GM18858 (cell line): ENCODE measurements around the gene KIAA1217.

Source experiments
- ATAC-seq: cut with Tn5 transposase; IDR thresholded peaks from one replicate; pipeline ENCODE4 v1.9.1; 2021; ENCODE audit not compliant: unreplicated experiment

Gene KIAA1217

DNA sequence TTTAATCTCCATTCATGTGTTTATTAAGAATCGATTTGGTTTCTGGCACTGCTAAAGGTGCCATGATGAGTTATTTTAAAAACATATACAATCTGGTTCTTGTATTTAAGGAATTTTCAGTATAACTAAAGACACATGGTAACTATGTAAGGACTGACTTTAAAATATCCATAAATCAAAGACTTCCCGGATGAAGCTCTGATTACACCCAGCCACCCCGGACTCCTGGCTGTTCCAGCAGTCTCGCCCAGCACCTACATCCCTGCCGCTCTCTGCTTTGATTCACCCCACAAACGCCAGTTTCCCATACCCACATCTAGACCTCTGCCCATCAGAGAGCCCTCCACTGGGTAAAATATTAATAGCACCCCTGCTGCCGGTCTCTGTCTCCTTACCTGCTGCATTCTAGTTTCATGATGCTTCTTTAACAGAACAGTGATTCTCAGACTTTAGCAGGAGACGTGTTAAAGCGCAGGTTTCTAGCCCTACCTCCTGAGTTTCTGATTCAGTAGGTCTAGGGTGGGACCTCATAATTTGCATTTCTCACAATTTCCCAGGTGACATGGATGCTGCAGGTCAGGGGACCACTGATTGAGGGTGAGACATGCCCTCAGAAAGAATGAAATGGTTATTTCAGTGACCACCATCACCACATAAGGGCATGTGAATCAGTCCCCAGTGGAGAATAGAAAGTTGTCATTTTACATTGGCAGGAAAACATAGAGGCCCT lies 185.7 kb downstream of the KIAA1217 start:
- ATAC-seq: peak; percentile 86

- ATAC-seq: no peak
Observed at GRCh38 chr10:24396396-24396795, 187.5 kb downstream of the KIAA1217 start.

DNA sequence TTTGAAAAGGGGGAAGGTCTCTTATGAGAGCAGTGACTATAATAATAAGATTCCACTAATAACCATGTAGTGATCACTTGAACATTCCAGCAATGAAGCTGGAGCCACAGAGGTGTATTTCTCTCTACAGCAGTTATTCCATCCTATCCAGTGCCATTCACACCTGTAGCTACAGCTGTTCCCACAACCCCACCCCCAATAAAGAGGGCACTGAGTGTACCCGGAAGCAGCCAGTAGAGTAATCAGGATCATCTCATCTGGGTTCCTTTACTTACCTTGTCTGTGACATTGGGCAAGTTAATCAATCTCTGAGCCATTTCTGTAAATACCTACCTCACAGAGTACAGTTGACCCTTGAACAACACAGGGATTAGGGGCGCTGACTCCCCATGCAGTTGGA lies 188.7 kb downstream of the KIAA1217 start:
- ATAC-seq: no peak

- no peak for ATAC-seq
Observed at GRCh38 chr10:24404567-24404966, 195.6 kb downstream of the KIAA1217 start.

DNA sequence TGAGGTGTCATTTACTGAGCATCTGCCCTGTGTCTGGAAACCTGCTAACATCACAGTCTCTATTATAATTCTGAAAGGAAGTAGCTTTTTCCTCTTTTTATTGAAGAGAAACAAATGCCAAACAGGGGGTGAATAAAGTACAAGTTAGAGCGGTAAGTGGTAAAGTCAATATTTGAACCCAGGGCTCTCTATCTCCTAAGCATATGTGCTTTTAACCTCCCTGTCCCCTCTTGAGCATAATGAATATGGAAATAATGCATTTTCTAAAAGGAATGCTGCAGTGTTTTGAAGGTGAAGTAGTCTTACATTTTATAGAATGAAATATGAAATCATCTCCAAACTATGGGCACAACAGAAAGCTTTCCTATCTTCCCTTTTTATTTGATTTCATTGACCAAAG lies 196.7 kb downstream of the KIAA1217 start:
- no peak for ATAC-seq

DNA sequence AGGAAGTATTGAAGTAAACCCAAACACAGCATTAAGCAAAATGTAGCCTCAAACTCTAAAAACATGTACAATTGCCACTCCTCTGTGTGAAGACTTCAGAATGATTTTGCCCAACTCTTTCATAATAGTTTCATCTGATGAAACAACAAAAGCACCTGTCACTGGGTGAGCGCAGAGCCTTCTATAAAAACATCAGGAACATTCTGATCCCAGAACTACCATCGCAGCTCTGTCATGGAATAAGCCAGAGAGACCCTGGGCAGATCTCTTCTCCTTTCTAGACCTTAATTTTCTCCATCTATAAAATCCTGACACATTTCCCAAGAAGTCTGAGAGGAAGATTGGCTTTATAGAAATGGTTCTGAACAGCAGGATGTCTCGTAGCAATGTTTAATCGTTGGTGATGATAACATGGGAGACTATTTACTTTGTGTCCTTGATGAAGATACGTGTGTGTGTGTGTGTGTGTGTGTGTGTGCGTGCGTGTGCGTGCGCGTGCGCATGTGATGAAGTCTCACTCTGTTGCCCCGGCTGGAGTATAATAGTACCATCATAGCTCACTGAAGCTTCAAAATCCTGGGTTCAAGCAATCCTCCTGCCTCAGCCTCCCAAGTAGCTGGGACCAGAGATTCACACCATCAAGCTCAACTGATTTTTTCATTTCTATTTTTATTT lies 198.0 kb downstream of the KIAA1217 start:
- ATAC-seq: no peak

DNA sequence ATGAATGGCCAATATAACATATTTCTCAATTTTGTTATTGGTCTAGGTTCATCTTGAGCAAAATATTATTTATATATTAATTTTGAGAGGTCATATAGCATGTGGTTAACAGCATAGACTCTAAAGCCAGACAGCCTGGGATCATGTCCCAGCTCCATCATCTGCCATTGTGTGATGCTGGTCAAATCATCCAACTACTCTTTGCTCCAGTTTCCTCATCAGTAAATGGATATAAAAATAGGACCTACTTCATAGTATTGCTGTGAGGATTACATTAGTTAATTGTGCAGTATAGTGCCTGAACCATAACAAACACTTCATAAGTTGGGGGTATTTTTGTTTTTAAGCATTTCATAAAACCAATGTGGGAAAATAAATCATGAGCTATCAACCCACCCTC lies 199.0 kb downstream of the KIAA1217 start:
- no peak for ATAC-seq

- no peak for ATAC-seq
Observed at GRCh38 chr10:24408365-24408764, 199.4 kb downstream of the KIAA1217 start.

- no peak for ATAC-seq
Observed at GRCh38 chr10:24414597-24414996, 205.7 kb downstream of the KIAA1217 start.

- ATAC-seq: no peak
Observed at GRCh38 chr10:24415455-24416125, 206.7 kb downstream of the KIAA1217 start.

GRCh38 chr10:24416248-24416647 lies 207.3 kb downstream of the KIAA1217 start:
- ATAC-seq: no peak

GRCh38 chr10:24417053-24417452 lies 208.1 kb downstream of the KIAA1217 start:
- ATAC-seq: no peak

DNA sequence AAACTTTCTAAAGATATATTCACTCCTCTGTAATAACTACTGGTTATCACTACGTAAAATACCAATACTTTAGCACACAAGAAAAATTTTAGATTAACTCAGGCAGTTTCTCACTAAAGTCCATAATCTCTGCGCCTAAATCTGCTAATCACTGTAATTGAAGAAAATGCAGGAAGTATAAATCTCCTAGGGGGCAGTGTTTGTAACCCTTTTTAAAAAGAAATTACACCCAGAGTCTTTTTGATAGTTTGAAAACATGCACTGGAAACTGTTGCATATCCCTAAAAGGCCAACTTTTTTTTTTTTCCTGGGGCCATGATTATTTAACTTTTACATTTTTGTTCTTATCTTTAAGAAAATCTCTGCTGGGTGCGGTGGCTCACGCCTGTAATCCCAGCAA lies 209.6 kb downstream of the KIAA1217 start:
- ATAC-seq: no peak

DNA sequence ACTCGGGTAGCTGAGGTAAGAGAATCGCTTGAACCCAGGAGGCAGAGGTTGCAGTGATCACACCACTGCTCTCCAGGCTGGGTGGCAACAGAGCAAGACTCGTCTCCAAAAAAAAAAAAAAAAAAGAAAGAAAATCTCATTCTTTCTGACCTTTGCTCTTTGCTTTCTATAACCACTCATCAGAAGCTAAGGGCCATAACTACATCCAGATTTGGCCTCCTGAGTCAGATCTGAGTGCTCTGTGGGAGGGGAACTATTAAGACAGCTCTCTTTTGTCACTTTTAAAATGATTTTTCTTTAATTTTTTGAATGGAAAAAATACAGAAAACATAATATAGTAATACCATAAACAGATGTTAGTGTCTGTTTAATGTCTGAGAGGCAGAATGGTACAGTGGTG lies 210.1 kb downstream of the KIAA1217 start:
- no peak for ATAC-seq

DNA sequence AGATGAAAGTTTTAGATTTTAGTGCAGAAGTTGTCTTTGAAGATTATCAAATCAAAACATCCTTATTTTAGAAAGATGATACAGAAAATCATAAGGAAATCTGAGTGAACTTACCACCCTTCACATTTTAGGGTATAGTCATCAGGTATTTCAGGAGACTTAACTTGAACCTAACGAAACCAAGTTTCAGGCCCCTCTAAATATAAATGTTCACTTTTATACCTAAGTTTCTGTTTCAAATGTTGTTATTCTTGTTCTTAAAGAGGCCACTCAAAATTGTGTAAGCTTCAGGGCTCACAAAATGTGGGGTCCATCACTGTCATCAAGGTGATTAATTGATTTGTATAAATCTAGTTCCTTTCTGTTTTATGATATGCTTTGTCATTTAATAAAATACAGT lies 216.2 kb downstream of the KIAA1217 start:
- peak; percentile 72 for ATAC-seq

DNA sequence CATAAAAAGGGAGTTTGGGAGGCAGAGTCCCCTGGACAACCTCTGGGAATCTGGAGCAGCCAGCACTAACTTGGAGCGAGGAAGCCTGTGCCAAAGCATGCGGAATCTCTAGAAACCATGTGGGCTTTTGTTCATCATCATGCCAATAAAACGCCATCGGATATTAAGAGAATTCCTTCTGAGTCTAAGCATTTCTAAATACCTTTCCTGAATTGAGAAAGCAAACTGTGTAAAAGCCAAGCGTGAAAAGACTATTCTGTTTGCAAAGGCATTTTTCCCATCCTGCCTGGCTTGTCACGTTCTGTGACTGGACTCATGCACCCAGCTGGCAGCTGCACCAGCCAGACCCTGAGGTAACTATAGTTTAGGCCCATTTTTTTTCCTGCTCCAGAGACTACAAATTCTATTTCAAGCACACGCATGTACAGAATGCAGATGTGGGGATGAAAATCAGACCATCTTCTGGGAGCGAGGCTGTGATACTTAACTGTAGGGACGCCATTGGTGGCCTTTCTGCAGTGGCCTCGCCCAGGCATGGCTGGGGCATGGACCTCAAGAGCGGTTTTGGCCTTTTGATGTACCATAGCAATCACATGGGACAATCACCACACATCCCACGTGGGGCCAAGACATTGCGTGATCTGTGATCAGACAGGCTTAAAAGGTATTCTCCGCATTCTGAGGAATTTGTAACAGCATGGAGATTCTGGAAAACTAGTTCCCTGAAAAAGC lies 218.9 kb downstream of the KIAA1217 start:
- ATAC-seq: no peak

DNA sequence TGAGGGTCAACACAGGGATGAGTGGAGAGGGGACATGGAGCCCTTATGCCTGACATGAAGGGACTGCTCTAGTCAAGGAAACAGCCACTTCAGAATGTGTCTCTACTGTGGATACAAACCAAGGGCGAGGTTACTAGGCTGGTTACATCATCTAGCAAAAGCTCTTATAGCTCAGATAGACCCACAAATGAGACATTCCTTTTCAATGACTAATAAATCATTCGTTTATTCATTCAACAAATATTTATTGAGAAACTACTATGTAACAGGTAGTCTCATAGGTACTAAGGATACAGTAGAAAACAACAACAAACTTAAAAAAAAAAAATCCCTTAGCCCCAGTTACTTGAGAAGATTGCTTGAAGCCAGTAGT lies 219.5 kb downstream of the KIAA1217 start:
- ATAC-seq: no peak

GRCh38 chr10:24430591-24430990 lies 221.7 kb downstream of the KIAA1217 start:
- no peak for ATAC-seq

DNA sequence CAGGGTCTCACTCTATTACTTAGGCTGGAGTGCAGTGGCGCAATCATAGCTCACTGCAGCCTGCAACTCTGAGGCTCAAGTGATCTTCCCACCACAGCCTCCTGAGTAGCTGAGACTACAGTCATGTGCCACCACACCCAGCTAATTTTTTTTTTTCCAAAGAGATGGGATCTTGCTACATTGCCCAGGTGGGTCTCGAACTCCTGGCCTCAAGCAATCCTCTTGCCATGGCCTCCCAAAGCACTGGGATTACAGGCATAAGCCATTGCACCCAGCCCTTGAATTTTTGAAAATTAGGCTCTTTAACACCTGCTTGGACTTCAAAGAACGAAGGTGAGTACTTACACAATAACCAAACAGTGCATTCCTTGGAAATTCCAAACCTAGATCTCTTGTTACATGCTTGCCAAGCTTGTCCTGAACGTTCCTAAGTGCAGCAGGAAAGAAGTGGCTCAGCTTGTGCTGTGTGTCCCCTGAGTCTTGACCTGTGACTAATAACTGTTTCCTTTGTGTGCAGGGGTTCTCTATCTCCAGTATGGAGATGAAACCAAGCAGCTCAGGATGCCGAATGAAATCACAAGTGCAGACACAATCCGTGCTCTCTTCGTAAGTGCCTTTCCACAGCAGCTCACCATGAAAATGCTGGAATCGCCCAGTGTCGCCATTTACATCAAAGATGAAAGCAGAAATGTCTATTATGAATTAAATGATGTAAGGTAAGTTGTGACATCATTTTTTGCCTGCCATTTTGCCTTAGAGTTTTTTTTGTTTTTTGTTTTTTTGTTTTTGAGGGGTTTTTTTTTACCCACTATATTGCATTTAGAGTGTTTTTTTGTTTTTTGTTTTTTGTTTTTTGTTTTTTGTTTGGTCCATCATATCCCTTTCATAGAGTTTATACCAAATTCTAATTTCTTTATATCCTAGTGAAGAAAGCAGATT lies 223.8 kb downstream of the KIAA1217 start:
- no peak for ATAC-seq

GRCh38 chr10:24433705-24434104 lies 224.8 kb downstream of the KIAA1217 start:
- ATAC-seq: no peak
